ENCODE results near the gene PTPRN2.

GRCh38 chr7:158302274-158303070 is 285.2 kb downstream of the PTPRN2 start:
- TF ChIP-seq YY1 (IDR thresholded peaks at IDR 0.05; ENCODE audit: extremely low read depth, insufficient replicate concordance, low read depth, low read length) = no peak
- TF ChIP-seq CTCF (IDR thresholded peaks at IDR 0.05 in 2 of 3, conservative IDR thresholded peaks at IDR 0.05 in 1 of 3; ENCODE audit: borderline replicate concordance in 1 of 3, insufficient read depth in 1 of 3, low read depth in 2 of 3, low read length in 2 of 3) = no peak
- TF ChIP-seq EZH2 (IDR thresholded peaks at IDR 0.05) = no peak
- no peak for TF ChIP-seq CEBPB (IDR thresholded peaks at IDR 0.05; ENCODE audit: low read depth)
- no peak for TF ChIP-seq EZH2phosphoT487 (IDR thresholded peaks at IDR 0.05; ENCODE audit: borderline replicate concordance)
- TF ChIP-seq MAX (IDR thresholded peaks at IDR 0.05) = no peak
